HG03135 (cell line): ENCODE data around the gene TMPRSS11F.
"Not testable (repeated sequence)": the region's sequence is repeated elsewhere in the genome, so short reads cannot be mapped to it uniquely, and the experiment has no call there.

Experiments used
- ATAC-seq: cut with Tn5 transposase; IDR thresholded peaks from one replicate; pipeline ENCODE4 v1.9.1; 2021; ENCODE audit warnings: mild to moderate bottlenecking, moderate library complexity; ENCODE audit not compliant: unreplicated experiment

TMPRSS11F gene

DNA sequence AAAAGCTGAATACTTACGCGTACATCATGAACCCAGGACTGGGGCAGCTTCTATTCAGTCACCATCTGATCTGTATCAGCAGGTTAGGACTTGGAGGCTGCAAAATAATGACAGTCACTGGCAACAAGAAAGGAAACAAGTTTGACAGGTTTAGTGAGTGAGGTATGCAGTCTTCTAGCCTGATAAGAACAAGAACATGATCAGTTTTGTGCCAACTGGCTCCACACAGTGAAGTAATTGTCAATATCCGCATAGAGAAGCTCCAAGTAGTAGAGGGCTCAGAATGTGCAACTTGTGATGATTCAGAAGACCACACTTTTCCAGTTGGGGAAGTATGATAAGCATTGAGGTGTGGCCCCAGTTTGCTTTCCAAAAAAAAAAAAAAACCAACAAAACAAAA is at the start of gene TMPRSS11F:
Gene TMPRSS11F, minus strand, starts transcription at position 77 of the 400 bp plus-strand sequence. Its CDS starts 49 bp downstream, at position 28.
- ATAC-seq, result no peak

DNA sequence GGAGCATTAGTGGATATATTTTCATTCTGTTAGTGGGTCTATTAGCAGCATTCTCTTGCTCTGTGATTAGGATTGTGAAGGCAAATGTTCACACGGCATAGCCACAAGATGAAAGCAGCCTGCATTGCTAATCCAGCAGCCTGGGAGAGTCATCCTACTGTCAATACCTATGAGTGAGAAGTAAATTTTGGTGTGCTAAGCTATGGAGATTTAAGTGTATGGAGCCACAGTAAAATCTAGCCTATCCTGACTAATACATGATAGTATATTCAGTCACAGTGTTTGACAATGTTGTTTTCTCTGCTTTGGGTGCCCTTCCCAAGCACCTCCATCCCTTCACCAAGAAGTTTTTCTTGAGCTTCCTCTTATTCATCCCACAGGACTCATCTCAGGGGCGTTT is 47.2 kb upstream of the TMPRSS11F start:
- ATAC-seq, result no peak

DNA sequence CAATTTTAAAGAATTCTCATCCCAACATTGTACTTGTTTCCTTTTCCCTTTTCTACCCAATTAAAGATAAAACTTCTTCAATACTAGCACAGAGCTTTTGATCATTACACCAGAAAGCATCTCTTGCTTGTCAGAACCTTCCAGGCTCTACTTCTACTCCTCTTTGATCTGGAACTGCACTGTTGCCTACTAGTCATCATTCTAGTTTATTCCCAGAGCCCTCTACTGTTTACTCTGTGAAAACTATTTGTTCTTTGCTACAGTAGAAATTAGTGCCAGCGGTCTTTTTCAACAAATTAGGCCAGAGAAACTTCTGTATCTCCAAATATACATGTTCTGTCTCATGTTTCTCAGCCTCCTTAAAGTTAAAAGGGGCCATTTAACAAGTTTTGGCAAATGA is 46.8 kb upstream of the TMPRSS11F start:
- no peak for ATAC-seq

DNA sequence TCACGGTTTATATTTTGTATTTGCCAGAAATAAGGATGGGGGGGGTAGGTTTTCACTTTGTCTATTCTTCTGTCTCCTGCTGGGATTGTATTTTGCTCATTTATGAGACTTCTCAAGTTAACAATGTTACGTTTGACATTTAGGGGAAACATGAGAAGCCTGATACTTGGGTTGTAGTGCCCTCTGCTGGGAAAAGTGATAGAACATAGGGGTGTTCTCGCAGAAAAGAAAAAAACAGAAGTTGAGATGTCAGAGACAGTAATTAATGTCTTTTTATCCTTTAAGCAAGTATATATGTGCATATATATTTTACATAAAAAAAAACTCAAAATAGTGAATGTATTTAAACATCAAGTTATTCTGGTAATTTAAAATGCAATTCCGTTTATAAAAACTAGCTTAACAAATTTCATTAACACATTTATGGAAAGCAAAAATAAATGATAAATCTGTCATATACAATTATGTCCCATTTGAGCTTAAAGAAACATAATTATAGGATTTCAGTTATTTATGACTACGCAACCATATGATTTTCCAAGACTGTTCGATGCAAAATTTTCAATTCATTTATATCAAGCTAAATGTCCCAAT is 46.0 kb upstream of the TMPRSS11F start:
- peak; percentile 71 for ATAC-seq

DNA sequence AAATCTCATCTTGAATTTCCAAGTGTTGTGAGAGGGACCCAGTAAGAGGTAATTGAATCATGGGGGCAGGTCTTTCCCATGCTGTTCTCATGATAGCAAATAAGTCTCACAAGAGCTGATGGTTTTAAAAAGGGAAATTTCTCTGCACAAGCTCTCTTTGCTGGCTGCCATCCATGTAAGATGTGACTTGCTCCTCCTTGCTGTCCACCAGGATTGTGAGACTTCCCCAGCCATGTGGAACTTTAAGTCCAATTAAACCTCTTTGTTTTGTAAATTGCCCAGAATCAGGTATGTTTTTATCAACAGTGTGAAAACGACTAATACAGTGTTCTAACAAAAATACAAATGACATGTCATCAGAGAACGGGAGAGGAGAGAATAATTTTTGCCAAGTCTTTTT is 44.7 kb upstream of the TMPRSS11F start:
- ATAC-seq, result not testable (repeated sequence)

DNA sequence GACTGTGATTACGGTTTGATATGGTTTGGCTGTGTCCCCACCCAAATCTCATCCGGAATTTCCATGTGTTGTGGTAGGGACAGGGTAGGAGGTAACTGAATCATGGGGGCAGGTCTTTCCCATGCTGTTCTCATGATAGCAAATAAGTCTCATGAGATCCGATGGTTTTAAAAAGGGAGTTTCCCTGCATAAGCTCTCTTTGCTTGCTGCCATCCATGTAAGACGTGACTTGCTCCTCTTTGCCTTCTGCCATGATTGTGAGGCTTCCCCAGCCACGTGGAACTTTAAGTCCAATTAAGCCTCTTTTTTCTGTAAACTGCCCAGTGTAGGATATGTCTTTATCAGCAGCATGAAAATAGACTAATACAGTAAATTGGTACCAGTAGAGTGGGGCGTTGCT is 42.5 kb upstream of the TMPRSS11F start:
- ATAC-seq, result not testable (repeated sequence)

DNA sequence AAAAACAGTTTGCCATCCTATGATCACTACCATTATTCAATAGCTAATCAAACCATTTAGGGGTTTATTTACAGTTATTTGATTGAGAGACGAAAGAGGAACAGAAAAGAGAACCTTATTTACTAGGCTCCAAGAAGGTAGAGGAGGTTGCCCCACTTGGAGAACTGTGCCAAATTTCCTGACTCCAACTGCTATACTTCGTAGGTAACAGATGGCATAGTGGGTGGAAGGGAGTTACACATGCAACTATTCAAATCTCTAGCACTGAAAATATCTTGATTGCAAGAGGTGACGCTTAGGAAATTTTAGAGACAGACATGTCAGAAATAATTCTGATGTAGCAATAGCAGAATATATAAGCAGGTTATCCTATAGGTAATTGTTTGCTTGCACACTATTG is 38.0 kb upstream of the TMPRSS11F start:
- ATAC-seq, result no peak

DNA sequence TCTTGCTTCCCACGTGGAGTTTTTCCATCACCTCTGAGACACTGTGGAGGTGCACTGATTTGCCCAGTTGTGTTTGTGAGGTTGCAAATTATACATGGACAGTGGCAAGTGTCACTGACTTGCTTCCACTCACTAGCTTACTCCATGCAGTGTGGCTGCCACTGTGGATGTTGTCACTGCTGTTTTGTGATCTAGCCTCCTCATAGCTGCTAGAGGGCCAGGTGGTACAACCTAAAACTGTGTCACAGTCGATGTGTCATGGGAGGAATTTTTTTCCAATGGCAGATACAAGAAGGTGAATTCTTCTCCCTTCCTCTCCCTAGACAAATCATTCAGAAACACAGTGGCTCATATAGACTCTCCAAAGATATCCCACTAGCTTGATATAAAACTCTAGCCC is 37.5 kb upstream of the TMPRSS11F start:
- ATAC-seq, result no peak

DNA sequence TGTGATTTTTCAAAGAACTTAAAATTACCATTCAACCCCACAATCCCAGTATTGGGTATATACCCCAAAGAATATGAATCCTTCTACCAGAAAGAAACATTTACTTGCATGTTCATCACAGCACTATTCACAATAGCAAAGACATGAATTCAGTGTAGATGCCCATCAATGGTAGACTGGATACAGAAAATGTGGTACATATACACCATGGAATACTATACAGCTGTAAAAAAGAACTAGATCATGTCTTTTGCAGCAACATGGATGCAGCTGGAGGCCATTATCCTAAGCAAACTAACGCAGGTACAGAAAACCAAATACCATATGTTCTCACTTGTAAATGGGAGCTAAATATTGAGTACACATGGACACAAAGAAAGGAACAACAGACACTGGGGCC is 34.1 kb upstream of the TMPRSS11F start:
- no peak for ATAC-seq

DNA sequence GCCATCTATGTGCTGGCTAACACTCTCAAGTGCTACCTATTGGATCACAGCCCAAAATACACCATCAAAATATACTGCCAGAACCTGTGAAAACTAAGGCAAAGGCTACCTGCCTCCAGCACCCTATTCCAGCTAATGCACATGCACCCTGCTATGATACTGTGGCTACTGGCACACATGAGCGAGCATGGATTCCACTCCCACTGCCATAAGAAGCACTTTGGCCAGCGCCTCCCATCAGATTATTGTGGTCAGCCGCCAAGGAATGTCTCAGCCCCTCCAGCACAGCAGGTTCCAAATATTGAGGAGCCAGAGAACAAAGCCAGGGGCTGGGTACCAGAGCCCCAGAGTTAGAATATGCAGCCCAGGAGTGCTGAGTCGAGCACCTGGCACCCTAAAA is 32.5 kb upstream of the TMPRSS11F start:
- ATAC-seq, result no peak

DNA sequence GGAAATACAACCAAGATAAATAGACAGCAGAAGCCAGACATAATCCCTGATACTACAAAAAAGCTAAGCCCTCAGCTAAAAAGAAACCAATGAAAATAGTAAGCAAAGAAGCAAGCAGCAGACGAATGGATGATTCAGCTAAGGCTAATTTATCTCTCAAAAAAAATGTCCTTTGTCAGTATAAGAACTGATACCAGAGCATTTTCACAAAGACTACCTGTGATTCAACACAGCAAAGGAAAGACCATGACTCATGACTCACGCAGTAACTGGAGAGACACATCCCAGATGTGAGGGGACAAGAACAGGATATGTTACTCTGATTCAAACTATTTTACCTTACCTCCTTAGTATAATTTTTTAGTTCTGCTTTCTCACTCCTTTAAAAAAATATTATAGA is 22.7 kb upstream of the TMPRSS11F start:
- ATAC-seq, result no peak

DNA sequence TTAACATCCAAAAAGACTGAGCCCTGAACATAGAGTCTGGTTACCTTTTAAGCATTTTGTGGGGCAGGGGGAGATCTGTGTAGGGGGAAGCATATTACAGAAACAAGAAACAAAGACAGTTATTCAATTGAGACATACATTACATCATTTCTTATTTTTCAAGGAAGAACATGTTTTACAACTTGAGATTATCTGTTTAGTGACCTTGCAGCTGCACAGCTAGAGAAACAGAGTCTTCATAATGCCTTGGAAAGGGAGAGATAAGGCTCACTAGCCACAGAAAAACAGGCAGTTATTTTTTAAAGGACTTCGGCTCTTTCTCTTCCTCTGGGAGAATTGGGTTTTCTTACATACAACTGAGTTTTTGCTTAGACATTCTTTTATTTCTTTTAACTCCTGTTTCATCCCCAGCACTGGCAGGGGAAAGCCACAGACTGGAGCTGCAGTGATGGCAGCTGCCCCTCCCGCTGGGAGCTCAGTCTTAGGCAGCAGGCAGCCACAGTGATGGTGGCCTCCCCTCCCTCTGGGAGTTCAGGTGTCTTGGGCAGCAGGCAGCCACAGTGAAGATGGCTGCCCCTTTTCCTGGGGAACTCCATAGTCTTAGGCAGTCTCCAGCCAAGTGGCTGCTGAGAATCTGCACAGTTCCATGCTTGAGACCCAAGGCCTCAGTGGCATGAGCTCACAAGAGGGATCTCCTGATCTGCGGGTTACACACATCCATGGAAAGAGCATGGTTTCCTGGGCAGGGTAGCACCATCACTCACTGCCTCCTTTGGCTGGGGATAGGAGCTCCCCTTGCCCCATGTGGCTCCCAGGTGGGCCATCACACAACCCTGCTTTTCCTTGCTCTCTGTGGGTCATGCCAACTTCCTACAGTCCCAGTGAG is 19.4 kb upstream of the TMPRSS11F start:
- ATAC-seq, result no peak

DNA sequence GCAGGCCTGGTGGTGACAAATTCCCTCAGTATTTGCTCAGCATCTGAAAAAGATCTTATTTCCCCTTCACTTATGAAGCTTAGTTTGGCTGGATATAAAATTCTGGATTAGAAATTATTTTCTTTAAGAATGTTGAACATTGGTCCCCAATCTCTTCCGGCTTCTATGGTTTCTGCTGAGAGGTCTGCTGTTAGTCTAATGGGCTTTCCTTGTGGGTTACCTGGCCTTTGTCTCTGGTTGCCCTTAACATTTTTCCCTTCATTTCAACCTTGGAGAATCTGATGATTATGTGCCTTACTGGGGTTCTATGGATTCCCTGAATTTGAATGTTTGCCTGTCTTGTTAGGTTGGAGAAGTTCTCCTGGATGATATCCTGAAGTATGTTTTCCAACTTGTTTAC is 17.4 kb upstream of the TMPRSS11F start:
- no peak for ATAC-seq

DNA sequence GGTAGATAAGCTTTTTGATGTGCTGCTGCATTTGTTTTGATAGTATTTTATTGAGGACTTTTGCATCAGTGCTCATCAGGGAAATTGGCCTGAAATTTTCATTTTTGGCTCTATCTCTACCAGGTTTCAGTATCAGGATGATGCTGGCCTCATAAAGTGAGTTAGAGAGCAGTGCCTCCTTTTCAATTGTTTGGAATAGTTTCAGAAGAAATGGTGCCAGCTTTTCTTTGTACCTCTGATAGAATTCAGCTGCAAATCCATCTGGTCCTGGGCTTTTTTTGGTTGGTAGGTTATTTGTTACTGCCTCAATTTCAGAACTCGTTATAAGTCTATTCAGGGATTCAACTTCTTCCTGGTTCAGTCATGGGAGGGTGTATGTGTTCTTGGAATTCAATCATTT is 15.6 kb upstream of the TMPRSS11F start:
- ATAC-seq, result no peak

DNA sequence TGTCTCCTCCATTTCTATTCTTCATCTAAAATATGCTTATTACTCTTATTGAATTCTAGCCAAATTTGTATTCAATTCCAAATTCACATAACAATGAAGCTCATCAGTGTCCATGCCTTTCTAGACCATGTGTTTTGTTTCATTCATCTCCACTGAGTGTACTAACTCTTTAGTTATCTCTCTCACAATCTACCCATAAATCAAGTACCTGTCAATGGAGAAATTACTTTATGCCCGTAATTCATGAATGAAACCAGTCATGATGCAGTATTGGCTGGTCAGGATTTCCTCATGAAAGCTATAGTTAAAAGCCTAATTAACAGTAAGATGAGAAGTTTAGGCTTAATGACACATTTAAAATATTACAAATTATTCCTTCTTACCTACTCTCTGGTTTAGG is 12.2 kb upstream of the TMPRSS11F start:
- no peak for ATAC-seq

DNA sequence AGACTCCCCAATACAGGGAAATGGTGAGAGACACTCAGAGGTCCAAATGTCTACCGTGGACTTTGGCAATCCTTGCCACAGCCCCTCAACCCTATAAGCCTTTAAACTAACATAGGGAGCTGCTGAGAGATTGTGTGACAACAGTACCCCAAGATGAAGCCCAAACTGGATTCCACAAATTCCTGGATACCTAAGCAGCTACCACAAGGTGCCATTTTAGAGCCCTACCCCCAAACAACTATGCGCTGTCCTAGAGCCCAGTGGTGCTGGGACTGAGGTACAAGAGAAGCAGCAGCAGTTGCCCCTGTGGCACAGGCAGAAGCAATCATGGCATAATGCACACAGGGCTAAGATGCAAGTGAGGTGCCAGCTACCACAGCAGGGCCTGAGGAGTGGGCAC is 2.7 kb upstream of the TMPRSS11F start:
- ATAC-seq, result no peak

DNA sequence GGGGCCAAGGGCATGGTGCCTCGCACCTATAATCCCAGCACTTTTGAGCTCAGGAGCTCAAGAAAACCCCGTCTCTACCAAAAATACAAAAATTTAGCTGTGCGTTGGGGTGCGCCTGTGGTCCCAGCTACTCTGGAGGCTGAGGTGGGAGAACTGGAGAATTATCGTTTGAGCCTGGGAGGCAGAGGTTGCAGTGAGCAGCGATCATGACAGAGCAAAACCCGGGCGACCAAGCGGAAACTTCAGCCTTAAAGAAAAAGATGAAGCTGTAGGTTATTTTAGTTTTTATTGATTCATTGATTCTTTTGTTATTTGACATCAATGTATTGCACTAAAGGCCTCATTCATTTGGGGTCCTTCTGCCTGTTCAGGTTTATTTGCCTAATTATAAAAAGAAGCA is 5.4 kb downstream of the TMPRSS11F start:
- ATAC-seq, result no peak

DNA sequence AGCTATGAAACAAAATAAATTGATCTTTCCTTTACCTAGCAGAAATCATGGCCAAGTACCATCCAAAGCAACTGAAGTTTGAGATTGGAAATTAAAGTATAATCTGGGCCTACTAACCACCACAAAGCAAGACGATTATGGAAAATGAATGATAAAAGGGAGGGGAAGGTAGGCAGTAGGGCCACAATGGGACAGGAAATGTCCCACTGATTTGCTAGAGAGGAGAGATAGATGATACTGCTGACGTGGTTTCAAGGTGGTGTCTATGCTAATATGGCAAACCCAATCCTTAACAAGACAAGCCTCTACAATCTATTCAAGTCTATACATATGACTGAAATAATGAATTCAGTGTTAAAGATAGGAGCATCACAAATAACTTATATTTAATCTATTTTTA is 6.1 kb downstream of the TMPRSS11F start:
- ATAC-seq, result no peak

DNA sequence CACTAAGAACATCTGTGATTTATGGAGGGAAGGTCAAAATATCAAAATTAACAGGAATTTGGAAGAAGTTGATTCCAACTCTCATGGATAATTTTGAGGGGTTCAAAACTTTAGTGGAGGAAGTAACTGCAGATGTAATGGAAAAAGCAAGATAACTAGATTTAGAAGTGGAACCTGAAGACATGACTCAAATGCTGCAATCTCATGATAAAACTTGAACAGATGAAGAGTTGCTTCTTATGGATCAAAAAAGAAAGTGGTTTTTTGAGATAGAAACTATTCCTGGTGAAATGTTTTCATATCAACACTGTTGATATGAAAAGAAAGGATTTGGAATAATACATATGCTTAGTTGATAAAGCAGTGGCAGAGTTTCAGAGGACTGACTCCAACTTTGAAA is 9.7 kb downstream of the TMPRSS11F start:
- ATAC-seq, result no peak

DNA sequence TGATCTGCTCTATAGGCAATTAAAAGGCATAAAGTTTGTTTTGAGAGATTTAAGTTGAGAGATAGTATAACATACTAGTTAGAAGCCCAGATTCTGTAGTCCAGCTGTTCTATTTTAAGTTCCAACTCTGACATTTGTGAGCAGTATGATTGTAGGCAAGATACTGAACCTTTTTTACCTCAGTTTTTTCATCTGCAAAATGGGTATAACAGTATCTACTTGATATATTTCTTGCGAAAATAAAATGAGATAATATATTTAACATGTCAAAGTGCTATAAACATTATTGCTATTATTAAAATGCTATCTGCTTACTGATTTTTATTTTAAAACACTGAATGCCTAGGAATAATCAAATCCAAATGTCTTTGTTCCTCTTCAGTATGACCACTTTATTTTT is 19.2 kb downstream of the TMPRSS11F start:
- no peak for ATAC-seq

DNA sequence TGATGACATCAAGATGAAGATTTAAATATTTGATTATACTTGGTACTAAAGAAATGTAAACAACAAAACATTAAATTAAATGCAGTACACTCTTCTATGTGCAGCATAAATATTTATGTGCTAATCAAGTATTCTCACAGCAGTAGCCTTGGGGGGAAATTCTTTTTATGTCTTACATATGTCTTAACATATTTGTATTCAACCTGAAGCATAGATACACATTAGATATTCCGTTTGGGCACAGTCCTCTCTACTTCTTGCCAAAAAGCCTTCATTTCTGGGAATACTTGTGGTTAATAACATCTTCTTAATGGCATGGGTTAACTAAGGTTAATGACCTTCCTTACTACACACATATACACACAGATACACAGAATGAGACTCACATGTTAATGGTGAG is 19.8 kb downstream of the TMPRSS11F start:
- ATAC-seq, result no peak

DNA sequence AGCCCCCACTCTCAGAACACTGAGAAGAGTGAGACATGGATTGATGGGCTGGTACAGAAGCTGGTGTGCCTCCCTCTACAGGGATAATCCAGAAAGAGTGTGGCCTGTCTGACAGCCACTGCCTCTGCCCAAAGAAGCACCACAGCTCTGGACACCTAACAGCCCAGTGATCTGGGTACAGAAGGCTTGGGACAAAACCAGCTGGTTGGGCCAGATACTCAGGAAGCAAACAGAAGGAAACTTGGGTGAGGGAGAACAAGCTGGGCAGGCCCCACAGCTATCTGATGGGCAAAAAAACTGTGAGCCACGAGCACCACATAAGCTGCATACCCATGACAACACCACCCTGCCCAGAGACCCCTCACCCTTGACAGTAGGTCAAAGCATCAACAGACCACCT is 46.9 kb downstream of the TMPRSS11F start:
- no peak for ATAC-seq

DNA sequence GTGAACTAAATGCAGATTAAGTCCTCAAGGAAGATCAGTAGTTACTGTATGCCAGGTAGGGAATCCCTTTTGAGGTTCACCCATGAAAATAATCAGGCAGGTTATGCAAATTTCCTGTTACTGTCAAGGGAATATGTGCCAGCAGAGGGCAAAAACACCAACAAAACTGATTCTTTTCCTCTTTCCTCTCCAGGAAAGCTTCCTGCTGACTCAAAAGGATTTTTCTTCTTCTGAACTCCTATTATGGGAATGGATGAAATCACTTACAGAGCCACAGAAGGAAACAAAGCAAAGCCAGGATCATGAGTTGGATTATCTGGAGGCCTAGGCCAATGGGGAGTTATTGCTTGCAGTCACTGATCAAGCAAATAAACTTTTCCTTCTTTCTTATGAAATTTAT is 49.7 kb downstream of the TMPRSS11F start:
- ATAC-seq, result no peak
